GM19463 (cell line): ENCODE data around the gene CFAP65.
A peak's percentile ranks its signal among the peaks of the same experiment; 100 is the strongest.

Experiments
- ATAC-seq: cut with Tn5 transposase; IDR thresholded peaks from one replicate; pipeline ENCODE4 v1.9.1; 2021; ENCODE audit warnings: mild to moderate bottlenecking, moderate library complexity; ENCODE audit not compliant: unreplicated experiment

CFAP65 gene

GRCh38 chr2:219060821-219061791 lies 19.8 kb upstream of the CFAP65 start, which contains the start of gene IHH:
IHH (minus strand) TSS chr2:219060921; CDS start chr2:219060467, 454 bp downstream.
- no peak for ATAC-seq

- ATAC-seq: no peak
Observed at GRCh38 chr2:219059725-219060682, 18.7 kb upstream of the CFAP65 start.

- no peak for ATAC-seq
Observed at GRCh38 chr2:219059375-219059724, 18.0 kb upstream of the CFAP65 start.

- ATAC-seq: no peak
Observed at GRCh38 chr2:219058541-219059374, 17.4 kb upstream of the CFAP65 start.

- peak; percentile 94 for ATAC-seq
Observed at GRCh38 chr2:219057709-219058540, 16.6 kb upstream of the CFAP65 start.

GRCh38 chr2:219056896-219057708 lies 15.8 kb upstream of the CFAP65 start:
- ATAC-seq: no peak

- no peak for ATAC-seq
Observed at GRCh38 chr2:219056176-219056895, 15.0 kb upstream of the CFAP65 start.

- no peak for ATAC-seq
Observed at GRCh38 chr2:219054956-219055903, 13.9 kb upstream of the CFAP65 start.

GRCh38 chr2:219049282-219049681 lies 8.0 kb upstream of the CFAP65 start:
- ATAC-seq: no peak

- ATAC-seq: no peak
Observed at GRCh38 chr2:219045937-219046550, 4.7 kb upstream of the CFAP65 start.

- no peak for ATAC-seq
Observed at GRCh38 chr2:219042750-219043149, 1.4 kb upstream of the CFAP65 start.

- no peak for ATAC-seq
Observed at GRCh38 chr2:219042157-219042556, 841 bp upstream of the CFAP65 start.

GRCh38 chr2:219038600-219038999 lies 2.7 kb downstream of the CFAP65 start:
- no peak for ATAC-seq

GRCh38 chr2:219037783-219038499 lies 3.4 kb downstream of the CFAP65 start:
- no peak for ATAC-seq

- no peak for ATAC-seq
Observed at GRCh38 chr2:219035942-219036341, 5.4 kb downstream of the CFAP65 start.

- ATAC-seq: no peak
Observed at GRCh38 chr2:219034823-219035222, 6.5 kb downstream of the CFAP65 start.
